VCaP (cell line): ENCODE results near the gene POLD4.

ENCODE experiments used
- H3K27ac ChIP-seq: fragments of 450-650 bp; 2 replicates; pipeline ENCODE4 v1.5.1; 2017
- TF ChIP-seq, protein P1 (sequence below): fragments of 450-650 bp; conservative IDR thresholded peaks from 2 replicates; pipeline ENCODE4 v1.5.1; 2017; ENCODE audit warnings: mild to moderate bottlenecking, moderate library complexity

POLD4 gene

DNA sequence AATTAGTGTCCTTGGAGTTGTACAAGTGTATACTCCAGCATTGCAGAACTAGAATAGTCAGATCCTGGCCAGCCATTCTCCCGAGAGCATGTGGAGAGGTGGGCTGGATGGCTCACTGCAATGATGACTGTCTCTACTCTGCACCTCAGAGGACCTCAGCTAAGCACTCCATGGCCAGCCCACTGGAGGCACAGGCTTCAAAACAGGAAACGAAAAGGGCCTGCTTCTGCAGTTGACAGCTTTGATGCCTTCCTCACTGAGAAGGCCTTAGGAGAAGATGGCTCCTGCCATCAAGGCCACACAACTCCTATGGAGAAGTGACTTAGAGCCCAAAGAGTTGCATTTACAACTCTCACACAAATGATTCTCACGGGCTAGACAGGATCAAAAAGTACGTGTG lies 9.1 kb downstream of the POLD4 start:
- TF ChIP-seq, protein P1, sequence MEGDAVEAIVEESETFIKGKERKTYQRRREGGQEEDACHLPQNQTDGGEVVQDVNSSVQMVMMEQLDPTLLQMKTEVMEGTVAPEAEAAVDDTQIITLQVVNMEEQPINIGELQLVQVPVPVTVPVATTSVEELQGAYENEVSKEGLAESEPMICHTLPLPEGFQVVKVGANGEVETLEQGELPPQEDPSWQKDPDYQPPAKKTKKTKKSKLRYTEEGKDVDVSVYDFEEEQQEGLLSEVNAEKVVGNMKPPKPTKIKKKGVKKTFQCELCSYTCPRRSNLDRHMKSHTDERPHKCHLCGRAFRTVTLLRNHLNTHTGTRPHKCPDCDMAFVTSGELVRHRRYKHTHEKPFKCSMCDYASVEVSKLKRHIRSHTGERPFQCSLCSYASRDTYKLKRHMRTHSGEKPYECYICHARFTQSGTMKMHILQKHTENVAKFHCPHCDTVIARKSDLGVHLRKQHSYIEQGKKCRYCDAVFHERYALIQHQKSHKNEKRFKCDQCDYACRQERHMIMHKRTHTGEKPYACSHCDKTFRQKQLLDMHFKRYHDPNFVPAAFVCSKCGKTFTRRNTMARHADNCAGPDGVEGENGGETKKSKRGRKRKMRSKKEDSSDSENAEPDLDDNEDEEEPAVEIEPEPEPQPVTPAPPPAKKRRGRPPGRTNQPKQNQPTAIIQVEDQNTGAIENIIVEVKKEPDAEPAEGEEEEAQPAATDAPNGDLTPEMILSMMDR: no peak
- H3K27ac ChIP-seq: no peak overlapping the region

DNA sequence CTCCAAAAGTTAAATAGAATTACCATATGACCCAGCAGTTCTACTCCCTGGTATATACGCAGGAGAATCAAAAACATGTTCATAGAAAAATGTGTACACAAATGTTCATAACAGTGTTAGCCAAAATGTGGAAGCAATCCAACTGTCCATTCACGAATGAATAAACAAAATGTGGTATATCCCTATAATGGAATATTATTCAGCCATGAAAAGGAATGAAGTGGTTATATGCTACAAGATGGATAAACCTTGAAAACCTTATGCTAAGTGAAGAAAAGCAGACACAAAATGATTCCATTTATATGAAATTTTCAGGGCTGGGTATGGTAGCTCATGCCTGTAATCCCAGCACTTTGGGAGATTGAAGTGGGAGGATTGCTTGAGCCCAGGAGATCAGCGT lies 16.1 kb downstream of the POLD4 start:
- TF ChIP-seq, protein P1: no peak
- no peak overlapping the region for H3K27ac ChIP-seq

DNA sequence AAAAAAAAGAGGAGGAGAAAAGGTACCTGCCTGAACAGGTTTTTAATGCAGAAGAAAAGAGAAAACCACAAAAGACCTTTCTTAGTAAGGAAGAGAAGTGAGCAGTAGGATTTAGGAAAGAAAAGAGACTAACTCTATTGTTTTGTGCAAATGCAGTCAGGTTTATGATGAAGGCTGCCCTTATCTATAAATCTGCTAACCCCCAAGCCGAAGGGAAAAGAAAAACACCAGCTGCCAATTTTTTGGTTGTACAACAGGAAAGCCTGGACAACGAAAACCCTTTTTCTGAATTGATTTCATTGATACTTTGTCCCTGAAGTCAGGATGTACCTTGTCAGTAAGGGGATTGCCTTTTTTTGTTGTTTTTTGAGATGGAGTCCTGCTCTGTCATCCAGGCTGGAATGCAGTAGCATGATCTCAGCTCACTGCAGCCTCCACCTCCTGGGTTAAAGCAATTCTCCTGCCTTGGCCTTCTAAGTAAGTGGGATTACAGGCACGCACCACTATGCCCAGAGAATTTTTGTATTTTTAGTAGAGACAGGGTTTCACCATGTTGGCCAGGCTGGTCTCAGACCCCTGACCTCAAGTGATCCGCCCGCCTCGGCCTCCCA lies 21.2 kb downstream of the POLD4 start:
- TF ChIP-seq, protein P1: no peak
- no peak overlapping the region for H3K27ac ChIP-seq

DNA sequence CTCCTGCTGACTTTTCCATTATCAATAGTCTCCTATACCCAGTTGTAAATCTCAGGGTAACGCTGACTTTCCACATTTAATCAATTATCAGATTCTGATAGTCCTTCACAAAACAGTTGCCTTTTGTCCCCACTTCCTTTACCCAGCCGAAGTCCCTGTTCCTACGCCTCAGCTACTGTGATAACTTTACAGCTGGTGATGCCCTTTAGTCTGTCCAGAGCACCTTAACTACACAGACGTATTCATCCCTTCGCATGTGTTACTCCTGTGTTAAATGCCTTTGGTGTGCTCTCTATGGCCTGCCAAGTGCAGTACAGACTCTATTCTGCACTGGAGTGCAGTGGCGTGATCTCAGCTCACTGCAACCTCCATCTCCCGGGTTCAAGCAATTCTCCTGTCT lies 29.8 kb downstream of the POLD4 start:
- TF ChIP-seq, protein P1: no peak
- H3K27ac ChIP-seq: no peak overlapping the region

DNA sequence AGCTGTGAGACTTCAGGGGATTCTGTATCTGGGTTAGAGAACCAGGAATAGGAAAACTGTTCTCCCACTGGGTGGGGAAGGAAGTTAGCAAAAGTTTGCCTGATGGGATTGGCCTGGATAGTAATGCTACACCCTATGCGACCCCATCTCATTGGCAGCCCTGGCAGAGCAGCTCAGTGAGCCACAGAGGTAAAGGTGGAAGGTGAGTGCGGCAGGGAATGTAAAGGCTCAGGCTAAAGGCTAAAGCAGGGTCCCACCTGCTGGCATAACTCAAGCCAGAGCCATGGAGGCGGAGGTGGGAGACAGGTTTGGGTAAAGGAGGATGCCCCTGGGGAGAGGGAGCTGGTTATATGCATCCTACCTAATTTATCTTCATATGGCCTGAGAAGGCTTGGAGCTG lies 31.3 kb downstream of the POLD4 start:
- no peak overlapping the region for H3K27ac ChIP-seq
- TF ChIP-seq, protein P1: no peak

DNA sequence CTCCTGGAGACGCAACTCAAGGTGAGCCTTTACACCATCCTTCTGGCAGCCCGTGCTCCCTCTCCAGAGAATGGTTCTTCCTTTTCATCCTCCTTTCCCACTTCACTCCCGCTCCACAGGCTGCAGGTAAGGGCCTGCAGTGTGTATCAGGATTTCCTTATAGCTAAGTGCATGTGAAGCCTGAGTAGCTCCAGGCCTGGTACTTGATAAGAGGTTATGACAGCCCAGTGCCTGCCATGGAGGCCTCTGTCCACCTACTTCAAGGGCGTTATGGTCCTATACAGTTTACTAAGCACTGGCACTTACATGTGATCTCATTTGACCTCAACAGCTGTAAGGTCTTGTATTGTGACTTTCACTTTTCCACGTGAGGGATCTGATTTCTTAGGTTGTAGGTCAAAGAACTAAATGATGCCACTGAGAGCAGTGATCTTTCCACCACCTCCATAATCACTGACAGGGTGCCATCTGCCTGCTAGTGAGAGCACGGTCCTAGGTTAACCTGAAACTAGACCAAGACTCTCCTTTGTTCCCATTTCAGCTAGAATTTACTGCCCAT lies 32.0 kb downstream of the POLD4 start:
- TF ChIP-seq, protein P1: no peak
- H3K27ac ChIP-seq: no peak overlapping the region

DNA sequence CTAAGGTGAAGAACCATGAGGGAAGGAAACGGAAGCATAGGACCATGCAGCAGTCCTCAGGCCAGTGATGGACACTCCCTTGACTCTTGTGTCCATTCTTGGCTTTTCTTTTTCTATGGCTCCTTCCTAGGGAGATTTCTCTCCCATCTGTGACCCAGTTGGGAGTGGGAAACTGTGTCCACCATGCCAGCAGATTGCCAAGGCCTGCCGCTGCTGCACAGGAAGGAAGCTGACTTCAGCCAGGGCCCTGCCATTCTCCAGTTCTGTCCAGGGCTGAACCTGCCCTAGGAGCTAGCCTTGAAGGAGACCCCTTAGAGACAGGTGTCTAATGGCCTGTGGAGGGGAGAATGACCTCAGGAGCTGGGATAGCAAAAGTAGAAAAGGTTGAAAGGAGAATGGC lies 32.7 kb downstream of the POLD4 start:
- no peak overlapping the region for H3K27ac ChIP-seq
- TF ChIP-seq, protein P1: no peak
